Mesodermal cell (in vitro differentiated cells): ENCODE results near the gene AGL.
"Not testable (repeated sequence)": the region's sequence is repeated elsewhere in the genome, so short reads cannot be mapped to it uniquely, and the experiment has no call there.

Experiments
- H3K27ac ChIP-seq: 2 replicates; pipeline ENCODE4 v1.7.0; 2013; ENCODE audit warnings: mild to moderate bottlenecking, low read depth, low read length, moderate library complexity; ENCODE audit not compliant: severe bottlenecking
- H3K36me3 ChIP-seq: 2 replicates; pipeline ENCODE4 v1.7.1; 2013; ENCODE audit warnings: mild to moderate bottlenecking, low read length, moderate library complexity; ENCODE audit not compliant: control insufficient read depth, insufficient read depth
- H3K4me1 ChIP-seq: one replicate; pipeline ENCODE4 v1.7.1; 2013; ENCODE audit warnings: mild to moderate bottlenecking, low read length; ENCODE audit not compliant: insufficient read depth, control insufficient read depth, poor library complexity, severe bottlenecking
- H3K4me3 ChIP-seq: 2 replicates; pipeline ENCODE4 v1.7.0; 2013; ENCODE audit warnings: low read length, control low read depth, mild to moderate bottlenecking; ENCODE audit not compliant: insufficient read depth, poor library complexity, severe bottlenecking; ENCODE audit errors: extremely low read depth
- H3K9me3 ChIP-seq: 2 replicates; pipeline ENCODE4 v1.7.1; 2013; ENCODE audit warnings: mild to moderate bottlenecking, low read length, moderate library complexity; ENCODE audit not compliant: control insufficient read depth
- WGBS, 2 experiments: methylation state at CpG; one replicate each; pipeline ENCODE4 v1.1.5; 2013; ENCODE audit warnings: missing lambda C conversion rate in 2 of 2; ENCODE audit not compliant: insufficient coverage in 2 of 2; 5-methylcytosine and 5-hydroxymethylcytosine counted together

AGL gene

GRCh38 chr1:99851850-99852454 is 1.8 kb downstream of the AGL start:
- H3K4me1 ChIP-seq, result no peaks in the 10 kb centered on the region
- no peak overlapping the region for H3K4me3 ChIP-seq
- H3K36me3 ChIP-seq, result peaks cover 6% of the 10 kb centered on the region
- WGBS, 2 experiments, result 92 to 98% methylated on average over 3 to 4 of the region's 4 CpGs
- no peak overlapping the region for H3K27ac ChIP-seq
- no peaks in the 10 kb centered on the region for H3K9me3 ChIP-seq

GRCh38 chr1:99852648-99853047 is 2.5 kb downstream of the AGL start:
- WGBS, 2 experiments, result 83 to 100% methylated on average over 1 to 2 of the region's 3 CpGs
- H3K9me3 ChIP-seq, result no peaks in the 10 kb centered on the region
- H3K4me1 ChIP-seq, result no peaks in the 10 kb centered on the region
- no peak overlapping the region for H3K4me3 ChIP-seq
- H3K36me3 ChIP-seq, result peaks cover 6% of the 10 kb centered on the region
- H3K27ac ChIP-seq, result no peak overlapping the region

DNA sequence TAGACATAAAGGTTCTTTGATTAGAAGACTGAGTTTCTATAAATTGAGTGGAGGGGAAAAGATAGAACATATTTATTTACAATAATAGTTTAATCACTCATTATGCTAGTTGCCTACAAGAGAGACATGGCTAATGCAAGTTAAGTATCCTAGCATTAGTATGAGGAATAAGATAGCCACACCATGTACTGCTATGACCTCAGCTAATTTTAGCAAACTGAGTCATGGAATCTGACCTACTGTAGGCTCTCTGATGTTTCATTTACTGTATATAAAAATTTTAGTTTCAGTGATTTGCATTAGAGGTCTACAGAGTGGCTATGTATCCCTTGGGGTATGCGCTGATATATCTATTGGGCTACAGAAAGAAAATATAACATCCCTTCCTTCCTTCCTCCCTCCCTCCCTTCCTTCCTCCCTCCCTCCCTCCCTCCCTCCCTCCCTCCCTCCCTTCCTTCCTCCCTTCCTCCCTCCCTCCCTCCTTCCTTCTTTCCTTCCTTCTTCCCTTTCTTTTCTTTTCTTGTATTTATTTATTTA is 5.8 kb downstream of the AGL start:
- Histone ChIP-seq H3K4me1 (no peaks in the 10 kb centered on the region), H3K36me3 (peaks cover 6% of the 10 kb centered on the region), H3K27ac (no peak overlapping the region), H3K4me3 (no peak overlapping the region), H3K9me3 (no peaks in the 10 kb centered on the region)
- no CpG with 5 or more reads among the region's 1 CpG for WGBS, 2 experiments

- not testable (repeated sequence) for H3K4me1 ChIP-seq, H3K27ac ChIP-seq, H3K9me3 ChIP-seq, H3K4me3 ChIP-seq, H3K36me3 ChIP-seq
- 100% methylated on average over 2 to 3 of the region's 33 CpGs for WGBS, 2 experiments
Observed at GRCh38 chr1:99857041-99857440, 6.9 kb downstream of the AGL start.

DNA sequence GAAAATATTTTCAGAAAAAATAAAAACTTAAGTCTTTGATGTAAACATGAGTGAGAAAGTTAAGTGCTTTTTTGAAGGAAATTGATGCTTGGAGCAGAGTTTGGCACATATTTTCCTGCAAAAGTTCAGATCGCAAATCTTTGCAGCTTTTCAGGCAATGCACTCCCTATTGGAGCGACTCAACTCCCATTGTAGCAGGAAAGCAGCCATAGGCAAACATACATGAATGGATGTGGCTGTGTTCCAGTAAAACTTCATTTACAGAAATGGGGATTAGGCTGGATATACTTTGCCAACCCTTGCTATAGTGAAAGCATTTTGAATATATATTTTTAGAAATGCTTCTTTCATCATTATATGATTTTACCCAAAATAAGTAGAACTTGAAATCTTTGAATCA is 8.1 kb downstream of the AGL start:
- Histone ChIP-seq H3K27ac (no peak overlapping the region), H3K9me3 (no peaks in the 10 kb centered on the region), H3K36me3 (peaks cover 4% of the 10 kb centered on the region), H3K4me3 (no peak overlapping the region), H3K4me1 (no peaks in the 10 kb centered on the region)
- 90 to 100% methylated on average over 2 of the region's 2 CpGs for WGBS, 2 experiments

DNA sequence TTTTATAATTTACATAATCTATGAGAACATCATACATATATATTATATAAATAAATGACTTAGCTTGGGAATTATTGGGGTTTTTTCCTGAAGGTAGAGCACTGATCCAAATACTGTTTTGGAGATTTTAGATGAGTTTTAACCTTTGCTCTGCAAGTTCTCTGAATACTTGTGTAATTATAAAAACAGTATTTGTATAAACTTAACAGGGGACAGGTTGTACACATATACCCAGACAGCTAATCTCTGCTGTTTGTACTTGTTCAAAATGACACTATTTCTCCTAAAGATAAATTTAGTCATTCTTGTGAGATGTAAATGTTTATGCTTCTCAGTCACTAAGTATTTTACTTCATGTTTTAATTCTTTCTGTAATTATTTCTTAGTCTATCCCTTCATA is 8.7 kb downstream of the AGL start:
- no peak overlapping the region for H3K4me3 ChIP-seq
- no peaks in the 10 kb centered on the region for H3K4me1 ChIP-seq
- H3K9me3 ChIP-seq, result no peaks in the 10 kb centered on the region
- H3K27ac ChIP-seq, result no peak overlapping the region
- H3K36me3 ChIP-seq, result no peaks in the 10 kb centered on the region

DNA sequence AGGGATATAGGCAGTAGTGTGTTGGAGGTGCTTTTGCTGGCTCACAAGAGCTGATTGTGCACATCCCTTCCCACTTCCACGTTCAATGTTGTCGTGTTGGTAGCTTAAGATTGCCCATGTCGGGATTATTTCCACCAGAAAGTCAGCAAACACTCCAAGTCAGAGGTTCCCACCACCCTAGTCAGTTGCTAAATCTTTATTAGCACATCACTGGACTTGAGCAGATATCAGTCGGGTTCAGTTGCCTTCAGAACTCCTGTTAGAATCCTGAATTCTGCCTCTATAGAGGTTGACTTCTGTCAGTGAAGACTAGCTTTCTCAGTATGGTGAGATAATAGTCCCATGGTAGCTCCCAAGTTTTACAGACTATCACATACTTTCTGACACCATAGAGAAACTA is 10.5 kb downstream of the AGL start:
- Histone ChIP-seq H3K36me3 (no peaks in the 10 kb centered on the region), H3K4me3 (no peak overlapping the region)
- WGBS, 2 experiments, result 89 to 90% methylated on average over 3 to 4 of the region's 4 CpGs

DNA sequence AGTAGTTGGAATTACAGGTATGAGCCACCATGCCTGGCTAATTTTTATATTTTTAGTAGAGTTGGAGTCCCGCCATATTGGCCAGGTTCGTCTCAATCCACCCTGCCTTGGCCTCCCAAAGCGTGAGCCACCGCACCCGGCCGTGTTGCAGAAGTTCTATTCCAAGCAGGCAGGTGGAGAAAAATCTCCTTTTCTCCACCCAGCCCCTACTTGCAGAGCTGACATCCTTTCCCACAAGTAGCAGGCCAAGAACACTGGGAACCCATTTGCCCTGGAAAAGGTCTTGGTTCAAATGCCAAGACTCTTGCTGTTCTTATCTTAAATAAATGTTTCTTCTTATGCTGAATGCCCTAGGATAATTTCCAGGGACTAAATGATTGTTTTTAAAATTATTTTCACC is 17.5 kb downstream of the AGL start:
- H3K4me1 ChIP-seq, result no peaks in the 10 kb centered on the region
- H3K27ac ChIP-seq, result no peak overlapping the region
- H3K36me3 ChIP-seq, result no peaks in the 10 kb centered on the region
- WGBS, 2 experiments, result 91 to 100% methylated on average over 2 to 5 of the region's 6 CpGs
- no peaks in the 10 kb centered on the region for H3K9me3 ChIP-seq
- H3K4me3 ChIP-seq, result no peak overlapping the region

More for the DNA sequence above, 10.5 kb downstream of the AGL start:
- Histone ChIP-seq H3K4me1 (no peaks in the 10 kb centered on the region), H3K9me3 (no peaks in the 10 kb centered on the region), H3K27ac (no peak overlapping the region)

DNA sequence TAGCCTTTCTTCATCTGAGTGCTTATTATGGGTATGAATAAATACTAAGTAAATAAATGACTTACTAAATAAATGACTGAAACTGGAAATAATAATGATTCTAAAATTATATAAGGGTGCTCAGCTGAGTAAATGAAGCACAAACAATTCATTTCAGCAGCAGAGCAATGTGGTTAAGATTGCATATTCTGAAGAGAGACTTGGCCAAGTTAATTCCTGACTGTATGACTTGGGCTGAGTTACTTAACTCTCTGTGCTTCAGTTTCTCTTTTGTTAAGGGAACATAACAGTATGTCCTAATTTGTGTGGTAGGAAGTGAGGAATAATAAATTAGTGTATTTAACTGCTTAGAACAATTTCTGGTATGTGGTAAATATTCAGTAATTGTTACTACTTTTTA is 19.1 kb downstream of the AGL start:
- Histone ChIP-seq H3K9me3 (no peaks in the 10 kb centered on the region), H3K27ac (no peak overlapping the region), H3K4me1 (no peaks in the 10 kb centered on the region), H3K36me3 (no peaks in the 10 kb centered on the region), H3K4me3 (no peak overlapping the region)

- Histone ChIP-seq H3K4me1 (no peaks in the 10 kb centered on the region), H3K36me3 (no peaks in the 10 kb centered on the region), H3K4me3 (no peak overlapping the region), H3K27ac (no peak overlapping the region), H3K9me3 (no peaks in the 10 kb centered on the region)
- WGBS, 2 experiments, result no CpG with 5 or more reads among the region's 6 CpGs
Observed at GRCh38 chr1:99869723-99870122, 19.6 kb downstream of the AGL start.

GRCh38 chr1:99872063-99872462 is 21.9 kb downstream of the AGL start:
- H3K4me3 ChIP-seq, result no peak overlapping the region
- WGBS, 2 experiments, result no CpG with 5 or more reads among the region's 1 CpG
- no peaks in the 10 kb centered on the region for H3K36me3 ChIP-seq
- no peaks in the 10 kb centered on the region for H3K4me1 ChIP-seq
- no peak overlapping the region for H3K27ac ChIP-seq
- H3K9me3 ChIP-seq, result no peaks in the 10 kb centered on the region
